A673 (cell line): ENCODE data around the gene KCNIP1.

Experiments used
- CTCF ChIP-seq: fragments of 300-800, 200-600 bp; sonication (generic); conservative IDR thresholded peaks from 2 replicates; pipeline ENCODE4 v1.5.1; 2017; ENCODE audit warnings: low read depth, mild to moderate bottlenecking, antibody characterized with exemption, low read length, moderate library complexity, mixed read lengths
- EZH2 ChIP-seq: fragments of 200-600 bp; sonication (generic); IDR thresholded peaks from 2 replicates; pipeline ENCODE4 v1.6.1; 2017; ENCODE audit warnings: borderline replicate concordance, low read depth, mild to moderate bottlenecking, mixed read lengths, antibody characterized with exemption, low read length; ENCODE audit not compliant: poor library complexity, severe bottlenecking

DNA sequence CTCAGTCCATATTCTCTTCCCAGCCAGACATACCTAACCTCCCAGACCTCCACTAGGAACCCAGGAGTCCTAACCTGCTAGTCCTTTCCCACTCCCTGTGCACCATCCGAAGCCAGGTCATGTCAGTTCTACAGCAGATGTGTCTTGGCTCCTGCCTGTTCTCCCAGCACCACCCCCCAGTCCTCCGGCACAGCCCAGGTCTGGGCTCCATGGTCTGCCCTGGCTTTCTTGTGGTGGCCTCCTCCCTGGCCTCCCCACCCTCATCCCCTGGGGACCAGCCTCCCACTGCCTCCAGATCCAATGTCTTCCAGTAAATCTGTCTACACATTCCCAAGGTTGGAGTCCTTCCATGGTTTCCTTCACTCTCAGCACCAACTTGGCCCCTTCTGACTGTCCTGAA, 20.0 kb downstream of the KCNIP1 start:
- TF ChIP-seq CTCF (no peak), EZH2 (no peak)
